Heart left ventricle (tissue), 16 donors: Measurements from ENCODE around the gene SDS. TPM values are rescaled to one million over a fixed set of nuclear protein-coding genes. Genes with fewer than 3 reads are reported as not detected.

ENCODE experiments used
- ATAC-seq, 4 donors: fragments of 200-7000 bp; cut with Tn5 transposase; one replicate each; pipeline ENCODE4 v1.9.1; 2020 to 2022; ENCODE audit warnings: moderate library complexity in 4 of 4, mild to moderate bottlenecking in 3 of 4, moderate number of reproducible peaks in 1 of 4
- DNase-seq, 5 donors: peaks; one replicate each; pipeline ENCODE4 v3.0.0-alpha.2; 2020
- H3K27ac ChIP-seq, 12 donors: fragments of 200-600 bp; sonication (generic) in 4 of 12; one replicate each; pipeline versions ENCODE4 v1.5.0 to v1.8.0; 2016 to 2022; ENCODE audit warnings: mild to moderate bottlenecking in 2 of 12
- H3K27me3 ChIP-seq, 9 donors: fragments of 200-600 bp; sonication (generic) in 2 of 9; one replicate each; pipeline versions ENCODE4 v1.5.1 to v1.8.0; 2016 to 2022; ENCODE audit warnings: mild to moderate bottlenecking in 3 of 9
- H3K36me3 ChIP-seq, 9 donors: fragments of 200-600 bp; sonication (generic) in 2 of 9; one replicate each; pipeline versions ENCODE4 v1.5.0 to v1.8.0; 2018 to 2022; ENCODE audit warnings: mild to moderate bottlenecking in 2 of 9
- H3K4me1 ChIP-seq, 12 donors: fragments of 200-600 bp; sonication (generic) in 4 of 12; one replicate each; pipeline versions ENCODE4 v1.5.0 to v1.8.0; 2016 to 2022; ENCODE audit warnings: mild to moderate bottlenecking in 3 of 12
- H3K4me3 ChIP-seq, 12 donors: fragments of 200-600 bp; sonication (generic) in 4 of 12; one replicate each; pipeline versions ENCODE4 v1.5.0 to v1.8.0; 2017 to 2022; ENCODE audit warnings: mild to moderate bottlenecking in 9 of 12, moderate library complexity in 4 of 12
- H3K9me3 ChIP-seq, 12 donors: fragments of 200-600 bp; sonication (generic) in 4 of 12; one replicate each; pipeline versions ENCODE4 v1.5.0 to v1.8.0; 2016 to 2022; ENCODE audit warnings: mild to moderate bottlenecking in 1 of 12
- CTCF ChIP-seq, 12 donors: fragments of 200-600 bp; sonication (generic) in 4 of 12; IDR thresholded peaks; one replicate each; pipeline versions ENCODE4 v1.5.0 to v1.8.0; 2018 to 2022; ENCODE audit warnings: antibody characterized with exemption in 12 of 12, mild to moderate bottlenecking in 5 of 12
- POLR2A ChIP-seq, 2 donors: fragments of 450-650 bp; IDR thresholded peaks; one replicate each; pipeline ENCODE4 v1.6.1; 2017; ENCODE audit warnings: antibody characterized with exemption in 2 of 2, mild to moderate bottlenecking in 2 of 2, moderate library complexity in 2 of 2
- WGBS, 4 donors: extraction: QIAGEN DNeasy Blood & Tissue Kit in 2 of 4; methylation state at CpG; one replicate each; pipeline versions ENCODE4 v1.1.5 to v1.1.7; 2013 to 2018; 5-methylcytosine and 5-hydroxymethylcytosine counted together
- intact Hi-C, 10 donors: fragments of 100-400 bp; cut with DNase I; formaldehyde crosslinking; loops; one replicate each; pipeline versions ENCODE4 v1.11.1 to v1.14.2; 2022
- polyA plus RNA-seq, 2 donors: library from polyadenylated mRNA; stranded (reverse); fragments of 200-250 nt; gene quantifications; one replicate each; pipeline ENCODE4 v1.2.3, GENCODE V29; 2013
- total RNA-seq, 9 donors: library from RNA; depleted of rRNA in 2 of 9; stranded (reverse); fragments of >200 nt in 2 of 9; fragmentation: NEBNext Ultra II Directional in 3 of 9; extraction: Animal tissue kit (Norgen Biotek cat#: 25700) in 3 of 9; gene quantifications; one replicate each; pipeline versions ENCODE4 v1.1.0 to v1.2.4, GENCODE V29; 2016 to 2023
- donor health status: ischemic (EF 13 %, LVEDD 7.1; RV severe dilation, severe dysfunction).
- donor health status: healthy with polysubstance abuse.
- donor health status: DM: no; HTN: yes; CAD: no.
- donor health status: DM: no; HTN: no; CAD: no.
- donor health status: ischemic (EF 25% LVEDD 6.9; RV normal size, moderate dysfunction).
- donor health status: ischemic (EF 25% LVEDD 5.7; RV mildly dilated, moderate dysfunction).
- donor health status: healthy.
- donor health status: DM: yes; HTN: yes; CAD: no.
- donor health status: ischemic (EF 35%, LVEDD 5.7; RV mildly dilated, moderate dysfunction).
- donor health status: nonischemic (EF 11% LVEDD 7.7; RV severe dilation, severe dysfunction).
- donor health status: DM: yes; HTN: yes; CAD: no.
- donor health status: PGD.
- donor health status: ischemic (EF 29% LVEDD 5.4; RV normal size, mild dysfunction).
- donor health status: nonischemic (EF 23%, LVEDD 6.1; RV moderate dilation, normal function).

The SDS gene
- total and polyA plus RNA-seq, 11 donors, result 0.28 to 10.5 (median 0.44) TPM; not detected in 6

GRCh38 chr12:113422886-113423669 is 19.4 kb upstream of the SDS start:
- H3K4me1 ChIP-seq, result peaks cover 0 to 28% (median 5%) of the 10 kb centered on the region in 12 donors
- H3K27me3 ChIP-seq, result no peaks in the 10 kb centered on the region
- H3K36me3 ChIP-seq, result no peaks in the 10 kb centered on the region
- intact Hi-C loops, result loop anchor here in 8 of 10 donors (5.0 to 10.0 kb wide), 5 partner anchors 108 to 228 kb away; no protein-coding TSS in a partner anchor
- H3K27ac ChIP-seq, result peak overlapping the region in 6 of 12 donors; percentile 62 to 93 (median 72)
- 72 to 83% (median 77%) methylated on average over 6 of the region's 6 CpGs for WGBS, 4 donors
- no peaks in the 10 kb centered on the region for H3K9me3 ChIP-seq
- peak overlapping the region in 11 of 12 donors; percentile 43 to 82 (median 58) for H3K4me3 ChIP-seq
- TF ChIP-seq CTCF (IDR thresholded peaks at IDR 0.05) (no peak), POLR2A (IDR thresholded peaks at IDR 0.05) (no peak)
- DNase-seq (no peak), ATAC-seq (no peak)

DNA sequence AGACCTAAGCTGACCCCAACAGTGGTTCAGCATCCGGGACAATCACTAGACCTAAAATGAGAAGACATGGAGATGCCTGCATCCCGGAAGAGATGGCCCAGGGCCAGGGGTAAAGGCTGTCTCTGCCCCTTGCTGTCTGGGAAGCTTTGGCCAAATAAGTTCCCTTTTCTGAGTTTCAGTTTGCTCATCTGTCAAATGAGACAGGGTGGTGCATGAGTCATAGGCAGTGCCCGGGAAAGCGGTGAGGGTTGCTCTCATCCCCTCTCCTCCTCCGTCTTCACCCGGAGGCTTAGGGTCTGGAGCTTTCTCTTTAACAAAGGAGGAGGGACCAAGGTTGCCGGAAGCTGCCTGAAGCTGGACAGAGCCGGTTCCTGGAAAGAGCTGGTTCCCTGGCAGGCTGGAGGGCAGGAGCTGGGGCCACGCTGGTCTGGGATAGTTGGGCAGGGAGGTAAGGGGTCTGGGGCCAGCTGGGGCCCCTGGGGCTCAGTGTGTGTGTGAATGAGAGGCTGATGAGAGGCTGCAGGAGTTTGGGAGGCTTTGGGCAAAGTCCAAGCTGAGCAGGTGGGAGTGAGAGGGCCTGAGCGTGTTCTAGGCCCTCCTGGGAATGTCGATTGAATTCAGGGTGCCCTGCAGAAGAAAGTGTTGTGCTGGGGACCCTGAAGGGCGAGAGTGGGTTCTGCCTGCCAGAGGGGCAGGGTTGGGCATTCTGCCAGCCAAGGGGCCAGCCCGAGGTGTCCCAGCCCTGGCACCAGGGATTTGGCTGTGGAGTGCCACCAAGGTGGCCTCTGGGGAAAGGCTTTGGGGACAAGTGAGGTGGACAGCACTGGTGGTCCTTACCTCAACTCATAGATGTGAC is 18.6 kb upstream of the SDS start, which contains the start of gene SDSL:
TSS of gene SDSL (plus strand) at position 351 of the 856 bp plus-strand sequence. CDS start 5,603 bp downstream, outside the sequence.
- Histone ChIP-seq H3K9me3 (no peaks in the 10 kb centered on the region), H3K27me3 (no peaks in the 10 kb centered on the region), H3K27ac (peak within 1 kb of the TSS in 8 of 12 donors; percentile 58 to 93 (median 72)), H3K4me3 (peak within 1 kb of the TSS in 11 of 12 donors; percentile 43 to 82 (median 58)), H3K36me3 (no peaks in the 10 kb centered on the region), H3K4me1 (peaks cover 0 to 28% (median 5%) of the 10 kb centered on the region in 12 donors)
- peak; percentile 76 to 95 (median 94) for ATAC-seq
- intact Hi-C loops, result loop anchor here in 8 of 10 donors (5.0 to 10.0 kb wide), 5 partner anchors 107 to 227 kb away; no protein-coding TSS in a partner anchor
- 11 to 20% (median 16%) methylated on average over 13 of the region's 13 CpGs for WGBS, 4 donors
- DNase-seq, result peak; percentile 60 to 75 (median 71)
- no peak for TF ChIP-seq CTCF (IDR thresholded peaks at IDR 0.05)
- no peak for TF ChIP-seq POLR2A (IDR thresholded peaks at IDR 0.05)

DNA sequence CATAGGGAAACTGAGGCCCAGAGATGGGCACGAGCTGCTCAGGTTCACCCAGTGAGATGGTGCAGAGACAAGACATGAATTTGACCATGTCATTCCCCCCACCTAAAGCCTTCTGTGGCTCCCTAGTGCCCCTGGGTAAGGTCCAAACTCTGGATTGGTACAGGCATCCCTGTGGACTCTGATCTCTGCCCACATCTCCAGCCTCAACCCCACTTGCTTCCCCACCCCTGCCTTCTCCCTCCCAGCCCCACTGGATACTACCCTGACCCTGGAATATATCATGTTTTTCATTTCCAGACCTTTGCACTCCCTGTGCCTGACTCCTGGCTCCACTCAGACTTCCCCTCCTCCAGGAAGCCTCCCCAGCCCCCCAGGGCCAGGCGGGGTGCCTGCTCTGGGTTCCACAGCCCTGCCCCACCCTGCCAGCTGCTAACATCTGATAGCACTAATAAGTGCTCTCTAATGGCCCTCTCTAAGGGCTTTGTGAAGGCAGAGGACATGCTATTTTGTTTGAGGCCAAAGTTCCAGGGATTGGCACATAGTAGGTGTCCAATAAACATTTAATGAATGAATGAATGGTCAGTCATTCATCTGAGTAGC is 17.4 kb upstream of the SDS start:
- peaks cover 0 to 34% (median 5%) of the 10 kb centered on the region in 12 donors for H3K4me1 ChIP-seq
- no peaks in the 10 kb centered on the region for H3K27me3 ChIP-seq
- DNase-seq (no peak), ATAC-seq (no peak)
- no peak overlapping the region for H3K27ac ChIP-seq
- no peak overlapping the region for H3K4me3 ChIP-seq
- no peaks in the 10 kb centered on the region for H3K9me3 ChIP-seq
- no peaks in the 10 kb centered on the region for H3K36me3 ChIP-seq
- intact Hi-C loops, result loop anchor here in 8 of 10 donors (5.0 to 10.0 kb wide), 5 partner anchors 106 to 226 kb away; no protein-coding TSS in a partner anchor
- 59 to 83% (median 70%) methylated on average over 2 of the region's 2 CpGs for WGBS, 4 donors
- no peak for TF ChIP-seq POLR2A (IDR thresholded peaks at IDR 0.05)
- TF ChIP-seq CTCF (IDR thresholded peaks at IDR 0.05), result no peak
